ENCODE data around the gene ZNF678. TPM values are rescaled to one million over a fixed set of nuclear protein-coding genes. Genes with fewer than 3 reads are reported as not detected.

ZNF678 gene
- total and polyA plus RNA-seq, 2 donors (not counting 1 experiment from before 2014, with no cell fraction given) = 5.5 to 16.0 TPM

GRCh38 chr1:227622739-227623475 lies 59.6 kb downstream of the ZNF678 start:
- Histone ChIP-seq H3K27ac (ENCODE audit: low read length in 2 of 2) (no peak overlapping the region), H3K4me1 (ENCODE audit: control insufficient read depth in 2 of 2, insufficient read depth in 2 of 2, low read length in 2 of 2) (no peaks in the 10 kb centered on the region), H4K20me1 (ENCODE audit: control insufficient read depth, insufficient read depth, low read length, poor library complexity, severe bottlenecking) (no peaks in the 10 kb centered on the region), H3K79me2 (ENCODE audit: control insufficient read depth, insufficient read depth, low read length) (peaks cover 39% of the 10 kb centered on the region), H3K4me2 (replicated peaks; ENCODE audit: low read depth, low read length, poor library complexity, severe bottlenecking) (no peak overlapping the region), H3K27me3 (replicated peaks in 1 of 4; ENCODE audit: control extremely low read depth in 1 of 4, control insufficient read depth in 3 of 4, insufficient read depth in 4 of 4, low read length in 3 of 4) (no peaks in the 10 kb centered on the region), H3K4me3 (ENCODE audit: control extremely low read depth in 1 of 5, extremely low read depth in 1 of 5, insufficient read depth in 1 of 5, low read depth in 2 of 5, low read length in 4 of 5) (no peak overlapping the region), H3K9me3 (ENCODE audit: control extremely low read depth in 1 of 3, control insufficient read depth in 2 of 3, insufficient read depth in 1 of 3, low read length in 2 of 3) (peaks cover 9 to 42% (median 42%) of the 10 kb centered on the region in 3 donors), H3K9ac (ENCODE audit: low read length) (no peak overlapping the region), H3K36me3 (replicated peaks in 1 of 2; ENCODE audit: control extremely low read depth in 1 of 2, control insufficient read depth in 1 of 2, extremely low read depth in 1 of 2, insufficient read depth in 2 of 2, low read length in 1 of 2) (peaks cover 0 to 5% of the 10 kb centered on the region in 2 experiments), H2AFZ (ENCODE audit: insufficient read depth, low read depth, low read length, poor library complexity, severe bottlenecking) (no peak overlapping the region)
- Mint-ChIP-seq H3K9me3 (ENCODE audit: insufficient read depth) (peaks cover 27% of the 10 kb centered on the region), H3K27me3 (no peaks in the 10 kb centered on the region), H3K4me3 (no peak overlapping the region), H3K27ac (no peak overlapping the region), H3K4me1 (no peaks in the 10 kb centered on the region)
- no CpG with 5 or more reads among the region's 1 CpG for WGBS (ENCODE audit: insufficient coverage)
- POLR2A ChIA-PET = no interaction called here
- intact Hi-C loops (cut with micrococcal nuclease) = no loop called here
- DNase-seq (no peak), ATAC-seq (ENCODE audit: low read depth) (no peak)
- TF ChIP-seq EZH2 (IDR thresholded peaks at IDR 0.05; ENCODE audit: borderline replicate concordance, insufficient read depth, low read depth, low read length, poor library complexity, severe bottlenecking) (no peak), CTCF (IDR thresholded peaks at IDR 0.05) (no peak)
- CTCF ChIA-PET = no interaction called here

GRCh38 chr1:227632325-227632724 lies 69.0 kb downstream of the ZNF678 start:
- 94% methylated on average over 13 of the region's 13 CpGs for WGBS (ENCODE audit: insufficient coverage)
- peaks cover 1 to 5% of the 10 kb centered on the region in 2 experiments for H3K36me3 ChIP-seq (replicated peaks in 1 of 2; ENCODE audit: control extremely low read depth in 1 of 2, control insufficient read depth in 1 of 2, extremely low read depth in 1 of 2, insufficient read depth in 2 of 2, low read length in 1 of 2)
- H3K27ac ChIP-seq (ENCODE audit: low read length in 2 of 2) = no peak overlapping the region
- no peaks in the 10 kb centered on the region for H3K27me3 ChIP-seq (replicated peaks in 1 of 4; ENCODE audit: control extremely low read depth in 1 of 4, control insufficient read depth in 3 of 4, insufficient read depth in 4 of 4, low read length in 3 of 4)
- H3K9me3 Mint-ChIP-seq (ENCODE audit: insufficient read depth) = peaks cover 24% of the 10 kb centered on the region
- no peaks in the 10 kb centered on the region for H4K20me1 ChIP-seq (ENCODE audit: control insufficient read depth, insufficient read depth, low read length, poor library complexity, severe bottlenecking)
- H3K4me3 Mint-ChIP-seq = no peak overlapping the region
- ChIA-PET POLR2A (no interaction called here), CTCF (no interaction called here)
- peaks cover 39% of the 10 kb centered on the region for H3K79me2 ChIP-seq (ENCODE audit: control insufficient read depth, insufficient read depth, low read length)
- no peak overlapping the region for H3K4me3 ChIP-seq (ENCODE audit: control extremely low read depth in 1 of 5, extremely low read depth in 1 of 5, insufficient read depth in 1 of 5, low read depth in 2 of 5, low read length in 4 of 5)
- H2AFZ ChIP-seq (ENCODE audit: insufficient read depth, low read depth, low read length, poor library complexity, severe bottlenecking) = no peak overlapping the region
- intact Hi-C loops (cut with micrococcal nuclease) = no loop called here
- H3K4me1 Mint-ChIP-seq = no peaks in the 10 kb centered on the region
- no peak for DNase-seq
- no peak overlapping the region for H3K27ac Mint-ChIP-seq
- no peak overlapping the region for H3K9ac ChIP-seq (ENCODE audit: low read length)
- TF ChIP-seq CTCF (IDR thresholded peaks at IDR 0.05) = no peak
- no peak for TF ChIP-seq EZH2 (IDR thresholded peaks at IDR 0.05; ENCODE audit: borderline replicate concordance, insufficient read depth, low read depth, low read length, poor library complexity, severe bottlenecking)
- peaks cover 2 to 62% (median 61%) of the 10 kb centered on the region in 3 donors for H3K9me3 ChIP-seq (ENCODE audit: control extremely low read depth in 1 of 3, control insufficient read depth in 2 of 3, insufficient read depth in 1 of 3, low read length in 2 of 3)
- H3K27me3 Mint-ChIP-seq = no peaks in the 10 kb centered on the region
- no peaks in the 10 kb centered on the region for H3K4me1 ChIP-seq (ENCODE audit: control insufficient read depth in 2 of 2, insufficient read depth in 2 of 2, low read length in 2 of 2)
- H3K4me2 ChIP-seq (replicated peaks; ENCODE audit: low read depth, low read length, poor library complexity, severe bottlenecking) = no peak overlapping the region
- no peak for ATAC-seq (ENCODE audit: low read depth)

All from B cell (primary cell).